Measurements from ENCODE around the gene TDRD9.

Gene TDRD9

GRCh38 chr14:103994535-103995184 lies 66.4 kb downstream of the TDRD9 start:
- Histone ChIP-seq H3K4me1 (ENCODE audit: insufficient read depth, low read length, severe bottlenecking) (no peaks in the 10 kb centered on the region), H3K4me2 (ENCODE audit: low read length) (no peak overlapping the region), H4K20me1 (ENCODE audit: insufficient read depth, low read length) (no peaks in the 10 kb centered on the region), H3K9ac (ENCODE audit: low read length) (no peak overlapping the region), H3K27ac (ENCODE audit: low read depth, low read length, poor library complexity, severe bottlenecking) (no peak overlapping the region), H2AFZ (ENCODE audit: low read length) (no peak overlapping the region), H3K36me3 (ENCODE audit: insufficient read depth, low read length) (no peaks in the 10 kb centered on the region), H3F3A (ENCODE audit: insufficient read depth, low read length) (no peaks in the 10 kb centered on the region), H3K79me2 (ENCODE audit: insufficient read depth, low read length) (no peaks in the 10 kb centered on the region), H3K27me3 (ENCODE audit: insufficient read depth, low read length) (peaks cover 11% of the 10 kb centered on the region; the same call in 1 of the 2 replicates), H3K4me3 (ENCODE audit: low read depth, low read length, poor library complexity, severe bottlenecking) (no peak overlapping the region), H3K9me3 (ENCODE audit: low read length) (no peaks in the 10 kb centered on the region), H3K9me2 (ENCODE audit: low read depth, low read length) (no peaks in the 10 kb centered on the region)
- TF ChIP-seq, protein P1, sequence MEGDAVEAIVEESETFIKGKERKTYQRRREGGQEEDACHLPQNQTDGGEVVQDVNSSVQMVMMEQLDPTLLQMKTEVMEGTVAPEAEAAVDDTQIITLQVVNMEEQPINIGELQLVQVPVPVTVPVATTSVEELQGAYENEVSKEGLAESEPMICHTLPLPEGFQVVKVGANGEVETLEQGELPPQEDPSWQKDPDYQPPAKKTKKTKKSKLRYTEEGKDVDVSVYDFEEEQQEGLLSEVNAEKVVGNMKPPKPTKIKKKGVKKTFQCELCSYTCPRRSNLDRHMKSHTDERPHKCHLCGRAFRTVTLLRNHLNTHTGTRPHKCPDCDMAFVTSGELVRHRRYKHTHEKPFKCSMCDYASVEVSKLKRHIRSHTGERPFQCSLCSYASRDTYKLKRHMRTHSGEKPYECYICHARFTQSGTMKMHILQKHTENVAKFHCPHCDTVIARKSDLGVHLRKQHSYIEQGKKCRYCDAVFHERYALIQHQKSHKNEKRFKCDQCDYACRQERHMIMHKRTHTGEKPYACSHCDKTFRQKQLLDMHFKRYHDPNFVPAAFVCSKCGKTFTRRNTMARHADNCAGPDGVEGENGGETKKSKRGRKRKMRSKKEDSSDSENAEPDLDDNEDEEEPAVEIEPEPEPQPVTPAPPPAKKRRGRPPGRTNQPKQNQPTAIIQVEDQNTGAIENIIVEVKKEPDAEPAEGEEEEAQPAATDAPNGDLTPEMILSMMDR (IDR thresholded peaks at IDR 0.05; ENCODE audit: low read length): no peak
- no peak for TF ChIP-seq EZH2 (IDR thresholded peaks at IDR 0.05; ENCODE audit: borderline replicate concordance, low read length)

- Histone ChIP-seq H3K9ac (ENCODE audit: low read length) (no peak overlapping the region), H4K20me1 (ENCODE audit: insufficient read depth, low read length) (no peaks in the 10 kb centered on the region), H3K36me3 (ENCODE audit: insufficient read depth, low read length) (no peaks in the 10 kb centered on the region), H3K79me2 (ENCODE audit: insufficient read depth, low read length) (no peaks in the 10 kb centered on the region), H3K27ac (ENCODE audit: low read depth, low read length, poor library complexity, severe bottlenecking) (no peak overlapping the region), H3K9me3 (ENCODE audit: low read length) (no peaks in the 10 kb centered on the region), H3K27me3 (ENCODE audit: insufficient read depth, low read length) (0 out of 2 replicates have a peak, but pooled peaks cover 7% of the 10 kb centered on the region), H3K4me3 (ENCODE audit: low read depth, low read length, poor library complexity, severe bottlenecking) (no peak overlapping the region), H3K4me2 (ENCODE audit: low read length) (no peak overlapping the region), H2AFZ (ENCODE audit: low read length) (no peak overlapping the region), H3K9me2 (ENCODE audit: low read depth, low read length) (no peaks in the 10 kb centered on the region), H3K4me1 (ENCODE audit: insufficient read depth, low read length, severe bottlenecking) (no peaks in the 10 kb centered on the region), H3F3A (ENCODE audit: insufficient read depth, low read length) (no peaks in the 10 kb centered on the region)
- TF ChIP-seq, protein P1 (IDR thresholded peaks at IDR 0.05; ENCODE audit: low read length): no peak
- no peak for TF ChIP-seq EZH2 (IDR thresholded peaks at IDR 0.05; ENCODE audit: borderline replicate concordance, low read length)
These were observed 67.6 kb downstream of the TDRD9 start for GRCh38 chr14:103995876-103996275.

- H3K36me3 ChIP-seq (ENCODE audit: insufficient read depth, low read length): no peaks in the 10 kb centered on the region
- peaks cover 7% of the 10 kb centered on the region; the same call in 1 of the 2 replicates for H3K27me3 ChIP-seq (ENCODE audit: insufficient read depth, low read length)
- H3F3A ChIP-seq (ENCODE audit: insufficient read depth, low read length): no peaks in the 10 kb centered on the region
- no peaks in the 10 kb centered on the region for H4K20me1 ChIP-seq (ENCODE audit: insufficient read depth, low read length)
- H3K4me2 ChIP-seq (ENCODE audit: low read length): no peak overlapping the region
- H3K9ac ChIP-seq (ENCODE audit: low read length): no peak overlapping the region
- TF ChIP-seq EZH2 (IDR thresholded peaks at IDR 0.05; ENCODE audit: borderline replicate concordance, low read length): no peak
- TF ChIP-seq, protein P1 (IDR thresholded peaks at IDR 0.05; ENCODE audit: low read length): no peak
- H3K4me3 ChIP-seq (ENCODE audit: low read depth, low read length, poor library complexity, severe bottlenecking): no peak overlapping the region
- H3K79me2 ChIP-seq (ENCODE audit: insufficient read depth, low read length): no peaks in the 10 kb centered on the region
- H3K4me1 ChIP-seq (ENCODE audit: insufficient read depth, low read length, severe bottlenecking): no peaks in the 10 kb centered on the region
- no peaks in the 10 kb centered on the region for H3K9me2 ChIP-seq (ENCODE audit: low read depth, low read length)
- H3K9me3 ChIP-seq (ENCODE audit: low read length): no peaks in the 10 kb centered on the region
- H2AFZ ChIP-seq (ENCODE audit: low read length): no peak overlapping the region
- H3K27ac ChIP-seq (ENCODE audit: low read depth, low read length, poor library complexity, severe bottlenecking): no peak overlapping the region
These were observed 69.1 kb downstream of the TDRD9 start for GRCh38 chr14:103997391-103997790.
